NCI-H1436 treated with DMSO at 0.1 percent for 48 hours (cell line): ENCODE measurements around the gene SLC25A20.
A peak's percentile ranks its signal among the peaks of the same experiment; 100 is the strongest.
"Not testable (repeated sequence)": the region's sequence is repeated elsewhere in the genome, so short reads cannot be mapped to it uniquely, and the experiment has no call there.

Experiments used
- DNase-seq: peaks from one replicate; lab custom pipeline; 2025; lab: John Stamatoyannopoulos, UW

Gene SLC25A20, protein sequence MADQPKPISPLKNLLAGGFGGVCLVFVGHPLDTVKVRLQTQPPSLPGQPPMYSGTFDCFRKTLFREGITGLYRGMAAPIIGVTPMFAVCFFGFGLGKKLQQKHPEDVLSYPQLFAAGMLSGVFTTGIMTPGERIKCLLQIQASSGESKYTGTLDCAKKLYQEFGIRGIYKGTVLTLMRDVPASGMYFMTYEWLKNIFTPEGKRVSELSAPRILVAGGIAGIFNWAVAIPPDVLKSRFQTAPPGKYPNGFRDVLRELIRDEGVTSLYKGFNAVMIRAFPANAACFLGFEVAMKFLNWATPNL

GRCh38 chr3:48898383-48899234 is at the start of gene SLC25A20:
Gene SLC25A20 (minus strand): TSS chr3:48898882. CDS start chr3:48898794, 88 bp downstream.
- DNase-seq = no peak

DNA sequence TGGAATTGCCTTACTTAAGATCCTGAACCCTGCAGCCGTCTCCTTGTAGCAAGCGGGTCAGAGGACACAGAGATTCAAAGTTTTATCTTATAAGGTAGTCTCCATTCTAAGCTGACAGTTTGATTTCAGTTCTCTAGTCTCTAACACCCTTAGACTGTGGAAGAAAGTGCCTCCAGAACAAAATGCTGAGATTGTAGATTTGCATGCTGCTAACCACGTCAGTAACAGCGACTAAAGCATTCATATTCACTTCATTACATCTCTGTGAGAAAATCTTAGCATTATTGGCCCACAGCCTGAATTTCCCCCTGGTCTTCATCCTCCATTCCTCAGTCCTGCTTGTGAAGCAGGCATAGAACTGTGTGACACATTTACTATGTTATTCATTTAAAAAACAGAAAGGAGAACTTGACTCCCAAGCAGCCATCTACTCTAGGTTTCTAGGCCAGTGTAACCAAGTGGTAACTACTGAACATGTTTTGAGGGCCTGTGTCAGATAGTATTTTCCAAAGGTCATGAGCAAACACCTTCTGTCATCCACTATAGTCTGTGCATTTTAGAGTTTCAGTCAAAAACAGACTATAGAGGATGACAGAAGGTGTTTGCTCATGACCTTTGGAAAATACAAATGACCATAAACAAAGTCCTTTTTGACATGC is 47.3 kb upstream of the SLC25A20 start:
- DNase-seq = no peak

- no peak for DNase-seq
These were observed 46.8 kb upstream of the SLC25A20 start for GRCh38 chr3:48945432-48945831.

GRCh38 chr3:48938689-48939088 is 40.0 kb upstream of the SLC25A20 start:
- no peak for DNase-seq

DNA sequence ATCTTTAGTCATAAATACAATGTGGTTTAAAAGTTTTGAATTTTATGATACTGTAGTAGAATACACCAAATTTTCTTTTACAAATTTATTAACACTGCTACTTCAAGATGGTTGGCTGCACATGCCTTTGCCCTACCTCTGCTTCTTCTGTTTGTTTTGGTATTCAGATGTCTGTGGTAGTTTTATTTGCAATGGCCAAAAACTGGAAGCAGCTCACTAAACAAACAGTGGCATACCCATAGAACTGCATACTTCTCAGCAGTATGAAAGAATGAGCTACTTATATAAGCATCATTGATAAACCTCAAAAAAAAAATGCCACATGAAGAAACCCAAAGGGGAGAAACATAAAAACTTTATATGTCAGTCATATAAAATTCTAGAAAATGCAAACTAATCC is 39.5 kb upstream of the SLC25A20 start:
- no peak for DNase-seq

DNA sequence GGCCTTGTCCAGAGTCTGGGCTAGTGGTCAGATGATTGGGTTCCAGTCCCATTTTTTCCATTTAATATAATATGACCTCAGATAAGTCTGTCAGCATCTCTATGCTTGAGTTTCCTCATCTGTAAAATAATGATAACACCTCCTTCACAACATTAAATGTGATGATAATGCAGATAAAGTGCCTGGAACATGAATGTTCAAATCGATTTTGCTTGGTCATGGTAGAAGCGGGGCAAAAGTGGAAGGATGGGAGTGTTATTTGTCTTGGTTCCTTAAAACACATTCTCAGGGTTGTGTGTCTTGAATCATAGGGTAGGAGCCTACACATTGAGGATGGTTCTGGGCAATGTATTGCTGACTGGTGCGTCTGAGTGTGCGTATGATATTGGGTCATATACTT is 36.8 kb upstream of the SLC25A20 start:
- DNase-seq = no peak

GRCh38 chr3:48934333-48934991 is 35.8 kb upstream of the SLC25A20 start:
- no peak for DNase-seq

DNA sequence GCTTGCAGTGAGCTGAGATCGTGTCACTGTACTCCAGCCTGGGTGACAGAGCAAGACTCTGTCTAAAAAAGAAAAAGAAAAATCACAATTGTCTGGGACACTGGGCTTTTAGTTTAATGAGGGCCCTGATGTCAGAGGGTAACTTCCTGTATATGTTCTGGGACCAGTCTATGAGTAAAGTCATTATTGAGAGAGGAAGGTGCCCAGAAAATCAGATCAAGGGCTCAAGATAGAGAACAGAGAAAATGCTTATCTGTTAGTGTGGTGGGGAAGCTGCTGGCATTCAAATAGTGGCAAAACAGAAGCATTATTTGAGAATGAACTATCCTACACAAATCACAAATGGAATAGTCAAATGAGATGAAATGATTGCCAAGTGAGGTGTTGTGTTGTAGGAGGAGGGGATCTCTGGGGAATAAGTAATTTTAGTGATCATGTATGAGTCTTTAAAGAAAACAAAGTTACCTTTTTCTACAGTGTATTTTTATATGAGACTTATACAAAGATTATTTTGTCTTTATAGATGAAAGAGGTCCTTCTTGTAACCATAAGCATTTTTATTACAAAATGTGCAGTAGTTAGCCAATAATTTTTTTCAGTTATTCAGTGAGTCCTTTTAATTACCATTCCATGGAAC is 33.4 kb upstream of the SLC25A20 start:
- no peak for DNase-seq

DNA sequence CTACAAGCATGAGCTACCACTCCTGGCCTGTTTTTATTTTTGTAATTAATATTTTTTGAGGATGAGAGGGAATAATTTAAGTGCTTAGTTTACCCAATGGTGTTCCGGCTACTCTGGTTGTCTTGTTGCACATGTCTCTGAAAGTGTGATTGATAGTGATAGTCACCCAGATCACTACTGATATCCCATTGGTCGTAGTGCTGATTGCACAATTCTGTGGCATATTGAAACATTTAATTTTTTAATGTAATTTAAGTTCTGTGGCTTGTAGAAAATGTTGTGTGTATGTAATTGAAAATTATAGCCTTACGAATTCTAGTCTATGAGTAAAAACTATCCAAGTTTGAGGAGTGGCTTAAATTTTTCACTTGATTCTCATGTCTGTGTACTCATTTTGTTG is 31.9 kb upstream of the SLC25A20 start:
- no peak for DNase-seq

DNA sequence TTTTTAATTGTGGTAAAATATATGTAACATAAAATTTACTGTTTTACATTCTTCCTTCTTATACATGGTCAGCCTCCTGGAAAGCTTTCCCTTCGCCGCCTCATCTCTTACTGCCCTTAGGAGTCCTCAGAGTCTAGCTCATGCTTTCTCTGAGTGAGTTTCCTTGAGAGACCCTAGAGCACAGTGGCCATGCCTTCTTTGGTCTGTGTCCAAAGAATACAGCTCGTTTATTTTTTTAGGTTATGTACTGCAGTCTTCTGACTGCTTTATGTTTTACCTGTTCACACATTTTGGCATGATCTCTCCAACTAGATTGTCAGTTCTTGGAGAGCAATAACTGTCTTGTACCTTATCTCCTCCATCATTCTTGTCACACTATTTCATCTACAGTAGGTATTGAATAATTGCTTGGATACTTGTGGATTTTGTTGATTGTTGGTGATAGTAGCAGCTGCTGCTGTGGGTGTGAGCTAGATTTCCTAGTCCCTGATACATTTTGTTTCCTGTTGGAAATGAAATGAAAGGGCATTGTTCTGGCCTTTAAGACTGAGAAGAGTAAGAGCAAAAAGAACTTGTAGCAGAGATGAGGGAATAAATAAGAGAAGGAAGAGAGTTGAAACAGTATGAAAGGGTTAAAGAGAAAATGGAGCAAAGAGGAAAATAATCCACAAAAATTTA is 30.8 kb upstream of the SLC25A20 start:
- no peak for DNase-seq

DNA sequence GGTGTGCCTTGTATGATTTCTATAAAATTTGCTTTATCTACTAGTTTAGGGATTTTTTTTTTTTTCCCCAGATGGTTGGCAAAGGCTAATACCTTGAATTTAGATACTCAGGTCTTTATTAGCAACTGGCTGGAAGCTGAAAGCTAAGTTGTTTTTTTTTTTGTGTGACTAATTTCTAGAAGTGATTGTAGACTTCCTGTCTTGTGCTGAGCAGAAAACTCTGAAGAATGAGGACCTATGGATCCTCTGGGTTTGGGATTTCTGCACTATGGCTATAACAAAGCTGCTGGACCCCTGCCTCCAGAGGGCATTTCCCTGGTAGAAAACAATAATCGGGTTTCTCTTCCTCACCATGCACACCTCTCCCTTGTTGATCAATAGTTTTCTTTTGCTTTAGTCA is 30.0 kb upstream of the SLC25A20 start:
- no peak for DNase-seq

DNA sequence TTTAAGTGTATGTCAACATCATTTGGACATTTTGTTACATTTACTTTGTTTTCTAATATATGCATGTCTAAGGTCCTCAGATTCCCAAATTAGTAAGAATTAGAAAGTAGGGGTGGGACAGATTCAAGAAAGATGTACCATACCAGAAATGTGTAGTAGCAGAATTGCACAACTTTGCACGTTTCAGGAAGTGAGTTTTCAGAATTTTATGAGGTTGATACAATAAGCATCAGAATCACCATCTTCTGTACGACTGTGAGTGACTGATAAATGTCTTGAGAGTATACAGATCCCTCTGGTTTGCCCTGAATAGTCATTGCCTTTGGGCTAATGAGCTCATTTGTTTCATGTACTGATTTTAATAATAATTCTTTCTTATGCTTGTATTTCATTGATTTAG is 29.2 kb upstream of the SLC25A20 start:
- no peak for DNase-seq

GRCh38 chr3:48926425-48927392 is 28.0 kb upstream of the SLC25A20 start:
- no peak for DNase-seq

DNA sequence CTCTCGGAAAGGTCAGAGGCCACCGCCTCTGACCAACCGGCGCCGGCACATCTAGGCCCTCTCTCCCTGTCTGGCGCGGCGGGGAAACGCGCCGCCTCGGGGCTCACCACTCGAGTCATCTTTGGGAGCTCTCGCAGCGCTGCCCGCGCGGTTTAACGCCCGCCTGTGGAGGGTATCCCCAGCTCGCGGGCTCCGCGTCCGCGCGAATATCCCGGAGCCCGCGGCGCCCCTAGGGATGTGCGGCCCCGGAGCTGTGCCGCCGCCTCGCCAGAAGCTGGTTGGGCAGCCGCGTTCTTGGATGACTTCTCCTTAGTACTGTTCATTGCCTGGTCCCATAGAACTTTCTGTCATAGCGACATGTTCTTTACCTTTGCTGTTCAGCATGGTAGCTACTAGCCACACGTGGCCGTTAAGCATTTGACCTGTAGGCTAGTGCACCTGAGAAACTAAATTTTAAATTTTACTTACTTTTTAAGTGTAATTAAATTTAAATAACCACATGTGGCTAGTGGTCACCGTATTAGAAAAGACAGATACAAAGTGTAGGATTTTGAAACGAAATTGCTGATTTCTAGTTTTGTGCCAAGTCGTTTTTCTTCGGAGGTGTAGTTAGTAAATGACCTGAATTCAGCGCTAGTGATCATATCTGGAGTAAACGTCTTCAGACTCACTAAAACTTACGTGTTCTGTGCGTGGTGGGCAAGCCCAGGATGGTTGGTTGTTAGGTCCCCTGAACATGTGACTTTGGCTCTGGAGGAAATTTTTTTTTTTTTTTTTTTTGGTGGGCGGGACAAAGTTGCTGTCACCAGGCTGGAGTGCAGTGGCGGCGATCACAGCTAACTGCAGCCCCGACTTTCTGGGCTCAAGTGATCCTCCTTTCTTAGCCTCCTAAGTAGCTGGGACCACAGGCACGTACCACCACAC is 20.8 kb upstream of the SLC25A20 start:
- no peak for DNase-seq

DNA sequence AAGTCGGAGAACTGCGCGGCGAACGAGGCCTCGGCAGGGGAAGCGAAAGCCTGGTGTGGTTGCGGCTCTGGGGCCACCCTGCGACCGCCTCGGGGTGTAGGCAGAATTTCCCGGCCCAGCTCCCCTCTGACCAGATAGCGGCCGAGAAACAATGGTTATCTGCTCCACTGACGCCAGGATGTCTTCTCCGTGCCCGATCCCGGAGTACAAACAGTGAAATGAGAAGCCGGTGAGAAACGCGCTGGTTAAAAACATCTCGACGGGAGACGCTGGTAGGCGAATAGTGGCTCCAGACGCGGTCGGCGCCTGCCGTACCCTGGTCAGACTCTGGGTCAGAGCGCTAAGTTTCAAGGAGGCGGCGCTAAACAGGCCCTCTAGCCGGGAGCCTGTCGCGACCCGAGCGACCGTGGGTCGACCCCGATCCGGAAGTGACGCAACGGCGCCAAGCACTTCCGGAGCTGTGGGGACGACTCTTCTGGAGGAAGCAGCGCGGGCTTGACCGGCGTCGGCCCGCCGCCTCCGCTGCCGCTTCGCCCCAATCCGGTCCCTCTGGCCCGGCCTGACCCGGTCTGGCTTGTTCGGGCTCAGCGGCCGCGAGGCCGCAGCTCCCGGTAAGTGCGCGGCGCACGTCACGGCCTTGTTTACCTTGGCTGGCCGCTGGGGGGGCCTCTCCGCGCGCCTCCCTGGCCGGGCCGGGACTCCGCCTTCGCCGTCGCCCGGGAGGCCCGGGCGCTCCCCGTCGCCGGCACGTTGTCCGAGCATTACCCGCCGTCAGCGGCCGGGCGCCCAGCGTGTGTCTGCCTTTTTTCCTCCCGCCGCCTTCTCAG is 19.9 kb upstream of the SLC25A20 start, which contains the start of gene ARIH2:
TSS of gene ARIH2 (plus strand) at position 455 of the 827 bp plus-strand sequence. CDS start 8,717 bp downstream, outside the sequence.
- peak; percentile 23 for DNase-seq

- no peak for DNase-seq
These were observed 16.6 kb upstream of the SLC25A20 start for GRCh38 chr3:48915296-48915695.

DNA sequence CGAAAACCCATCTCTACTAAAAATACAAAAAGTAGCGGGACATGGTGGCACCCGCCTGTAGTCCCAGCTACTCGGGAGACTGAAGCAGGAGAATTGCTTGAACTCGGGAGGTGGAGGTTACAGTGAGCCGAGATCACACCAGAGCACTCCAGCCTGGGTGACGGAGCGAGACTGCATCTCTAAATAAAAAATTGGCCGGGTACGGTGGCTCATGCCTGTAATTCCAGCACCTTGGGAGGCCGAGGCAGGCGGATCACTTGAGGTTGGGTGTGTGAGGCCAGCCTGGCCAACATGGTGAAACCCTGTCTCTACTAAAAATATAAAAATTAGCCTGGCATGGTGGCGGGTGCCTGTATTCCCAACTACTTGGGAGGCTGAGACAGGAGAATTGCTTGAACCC is 8.3 kb upstream of the SLC25A20 start:
- DNase-seq = not testable (repeated sequence)

- no peak for DNase-seq
These were observed 591 bp upstream of the SLC25A20 start for GRCh38 chr3:48899273-48899672.
